Liver (tissue), 3 donors: ENCODE measurements around the gene ZNF219.

ENCODE experiments used
- GABPA ChIP-seq, 2 donors: IDR thresholded peaks in 1 of 2; conservative IDR thresholded peaks in 1 of 2; 2 replicates each; pipeline ENCODE4 v1.6.1; 2016; ENCODE audit warnings: antibody characterized with exemption in 2 of 2, mild to moderate bottlenecking in 1 of 2, moderate library complexity in 1 of 2
- RAD21 ChIP-seq, 2 donors: IDR thresholded peaks; 2 replicates each; pipeline ENCODE4 v1.6.1; 2016; ENCODE audit warnings: antibody characterized with exemption in 2 of 2, mild to moderate bottlenecking in 2 of 2
- TF ChIP-seq, protein P1 (sequence below): fragments of 150-350 bp; IDR thresholded peaks from 2 replicates; pipeline ENCODE4 v1.5.1; 2017; ENCODE audit warnings: improper control_type of control experiment, low read depth, low read length; ENCODE audit not compliant: missing input control
- donor health status: healthy.
- donor health status: healthy.

DNA sequence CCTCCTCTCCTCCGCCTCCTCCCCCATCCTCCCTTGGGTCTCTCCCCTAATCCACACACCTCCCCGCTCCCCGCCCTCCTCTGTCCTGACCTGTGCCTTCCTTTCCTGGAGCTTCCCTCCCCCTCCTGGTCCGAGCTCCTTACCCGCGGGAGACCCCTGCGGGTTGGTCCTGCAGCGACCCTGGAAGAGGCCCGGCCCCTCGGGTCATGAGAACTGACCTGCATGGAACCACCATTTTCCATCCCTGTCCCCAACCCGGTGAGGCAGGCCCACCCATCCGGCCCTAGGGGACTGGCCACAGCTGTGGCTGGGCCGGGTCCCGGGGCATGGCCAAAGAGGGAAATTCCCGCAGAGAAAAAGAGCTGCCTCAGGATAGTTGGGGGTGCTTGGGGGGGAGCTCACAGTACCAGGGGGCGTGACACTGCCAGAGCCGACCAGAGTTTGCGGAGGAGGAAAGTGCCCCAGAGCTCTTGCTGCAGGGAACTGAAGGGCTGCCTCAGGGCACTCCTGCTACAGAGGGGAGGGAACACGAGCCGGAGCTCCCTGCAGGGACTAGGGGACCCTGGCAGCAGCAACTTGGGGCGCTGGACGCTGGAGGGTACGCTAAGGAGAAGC lies 27.7 kb downstream of the ZNF219 start:
- TF ChIP-seq RAD21 (IDR thresholded peaks at IDR 0.05), result no peak
- TF ChIP-seq GABPA (IDR thresholded peaks at IDR 0.05 in 1 of 2, conservative IDR thresholded peaks at IDR 0.05 in 1 of 2), result no peak
- TF ChIP-seq, protein P1, sequence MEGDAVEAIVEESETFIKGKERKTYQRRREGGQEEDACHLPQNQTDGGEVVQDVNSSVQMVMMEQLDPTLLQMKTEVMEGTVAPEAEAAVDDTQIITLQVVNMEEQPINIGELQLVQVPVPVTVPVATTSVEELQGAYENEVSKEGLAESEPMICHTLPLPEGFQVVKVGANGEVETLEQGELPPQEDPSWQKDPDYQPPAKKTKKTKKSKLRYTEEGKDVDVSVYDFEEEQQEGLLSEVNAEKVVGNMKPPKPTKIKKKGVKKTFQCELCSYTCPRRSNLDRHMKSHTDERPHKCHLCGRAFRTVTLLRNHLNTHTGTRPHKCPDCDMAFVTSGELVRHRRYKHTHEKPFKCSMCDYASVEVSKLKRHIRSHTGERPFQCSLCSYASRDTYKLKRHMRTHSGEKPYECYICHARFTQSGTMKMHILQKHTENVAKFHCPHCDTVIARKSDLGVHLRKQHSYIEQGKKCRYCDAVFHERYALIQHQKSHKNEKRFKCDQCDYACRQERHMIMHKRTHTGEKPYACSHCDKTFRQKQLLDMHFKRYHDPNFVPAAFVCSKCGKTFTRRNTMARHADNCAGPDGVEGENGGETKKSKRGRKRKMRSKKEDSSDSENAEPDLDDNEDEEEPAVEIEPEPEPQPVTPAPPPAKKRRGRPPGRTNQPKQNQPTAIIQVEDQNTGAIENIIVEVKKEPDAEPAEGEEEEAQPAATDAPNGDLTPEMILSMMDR, result no peak
